ENCODE results near the gene ABCA12.

- TF ChIP-seq, protein P1, sequence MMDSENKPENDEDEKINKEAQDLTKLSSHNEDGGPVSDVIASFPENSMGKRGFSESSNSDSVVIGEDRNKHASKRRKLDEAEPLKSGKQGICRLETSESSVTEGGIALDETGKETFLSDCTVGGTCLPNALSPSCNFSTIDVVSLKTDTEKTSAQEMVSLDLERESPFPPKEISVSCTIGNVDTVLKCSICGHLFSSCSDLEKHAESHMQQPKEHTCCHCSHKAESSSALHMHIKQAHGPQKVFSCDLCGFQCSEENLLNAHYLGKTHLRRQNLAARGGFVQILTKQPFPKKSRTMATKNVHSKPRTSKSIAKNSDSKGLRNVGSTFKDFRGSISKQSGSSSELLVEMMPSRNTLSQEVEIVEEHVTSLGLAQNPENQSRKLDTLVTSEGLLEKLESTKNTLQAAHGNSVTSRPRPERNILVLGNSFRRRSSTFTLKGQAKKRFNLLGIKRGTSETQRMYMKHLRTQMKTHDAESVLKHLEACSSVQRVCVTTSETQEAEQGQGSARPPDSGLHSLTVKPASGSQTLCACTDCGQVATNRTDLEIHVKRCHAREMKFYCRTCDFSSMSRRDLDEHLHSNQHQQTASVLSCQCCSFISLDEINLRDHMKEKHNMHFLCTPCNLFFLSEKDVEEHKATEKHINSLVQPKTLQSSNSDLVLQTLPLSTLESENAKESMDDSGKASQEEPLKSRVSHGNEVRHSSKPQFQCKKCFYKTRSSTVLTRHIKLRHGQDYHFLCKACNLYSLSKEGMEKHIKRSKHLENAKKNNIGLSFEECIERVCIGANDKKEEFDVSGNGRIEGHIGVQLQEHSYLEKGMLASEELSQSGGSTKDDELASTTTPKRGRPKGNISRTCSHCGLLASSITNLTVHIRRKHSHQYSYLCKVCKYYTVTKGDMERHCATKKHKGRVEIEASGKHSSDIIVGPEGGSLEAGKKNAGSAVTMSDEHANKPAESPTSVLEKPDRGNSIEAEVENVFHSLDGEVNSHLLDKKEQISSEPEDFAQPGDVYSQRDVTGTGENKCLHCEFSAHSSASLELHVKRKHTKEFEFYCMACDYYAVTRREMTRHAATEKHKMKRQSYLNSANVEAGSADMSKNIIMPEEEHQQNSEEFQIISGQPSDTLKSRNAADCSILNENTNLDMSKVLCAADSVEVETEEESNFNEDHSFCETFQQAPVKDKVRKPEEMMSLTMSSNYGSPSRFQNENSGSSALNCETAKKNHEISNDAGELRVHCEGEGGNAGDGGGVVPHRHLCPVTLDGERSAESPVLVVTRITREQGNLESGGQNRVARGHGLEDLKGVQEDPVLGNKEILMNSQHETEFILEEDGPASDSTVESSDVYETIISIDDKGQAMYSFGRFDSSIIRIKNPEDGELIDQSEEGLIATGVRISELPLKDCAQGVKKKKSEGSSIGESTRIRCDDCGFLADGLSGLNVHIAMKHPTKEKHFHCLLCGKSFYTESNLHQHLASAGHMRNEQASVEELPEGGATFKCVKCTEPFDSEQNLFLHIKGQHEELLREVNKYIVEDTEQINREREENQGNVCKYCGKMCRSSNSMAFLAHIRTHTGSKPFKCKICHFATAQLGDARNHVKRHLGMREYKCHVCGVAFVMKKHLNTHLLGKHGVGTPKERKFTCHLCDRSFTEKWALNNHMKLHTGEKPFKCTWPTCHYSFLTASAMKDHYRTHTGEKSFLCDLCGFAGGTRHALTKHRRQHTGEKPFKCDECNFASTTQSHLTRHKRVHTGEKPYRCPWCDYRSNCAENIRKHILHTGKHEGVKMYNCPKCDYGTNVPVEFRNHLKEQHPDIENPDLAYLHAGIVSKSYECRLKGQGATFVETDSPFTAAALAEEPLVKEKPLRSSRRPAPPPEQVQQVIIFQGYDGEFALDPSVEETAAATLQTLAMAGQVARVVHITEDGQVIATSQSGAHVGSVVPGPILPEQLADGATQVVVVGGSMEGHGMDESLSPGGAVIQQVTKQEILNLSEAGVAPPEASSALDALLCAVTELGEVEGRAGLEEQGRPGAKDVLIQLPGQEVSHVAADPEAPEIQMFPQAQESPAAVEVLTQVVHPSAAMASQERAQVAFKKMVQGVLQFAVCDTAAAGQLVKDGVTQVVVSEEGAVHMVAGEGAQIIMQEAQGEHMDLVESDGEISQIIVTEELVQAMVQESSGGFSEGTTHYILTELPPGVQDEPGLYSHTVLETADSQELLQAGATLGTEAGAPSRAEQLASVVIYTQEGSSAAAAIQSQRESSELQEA (CRISPR knock-in tag; IDR thresholded peaks at IDR 0.05; ENCODE audit: not compliant biosample characterization), result no peak
- TF ChIP-seq, protein P2, sequence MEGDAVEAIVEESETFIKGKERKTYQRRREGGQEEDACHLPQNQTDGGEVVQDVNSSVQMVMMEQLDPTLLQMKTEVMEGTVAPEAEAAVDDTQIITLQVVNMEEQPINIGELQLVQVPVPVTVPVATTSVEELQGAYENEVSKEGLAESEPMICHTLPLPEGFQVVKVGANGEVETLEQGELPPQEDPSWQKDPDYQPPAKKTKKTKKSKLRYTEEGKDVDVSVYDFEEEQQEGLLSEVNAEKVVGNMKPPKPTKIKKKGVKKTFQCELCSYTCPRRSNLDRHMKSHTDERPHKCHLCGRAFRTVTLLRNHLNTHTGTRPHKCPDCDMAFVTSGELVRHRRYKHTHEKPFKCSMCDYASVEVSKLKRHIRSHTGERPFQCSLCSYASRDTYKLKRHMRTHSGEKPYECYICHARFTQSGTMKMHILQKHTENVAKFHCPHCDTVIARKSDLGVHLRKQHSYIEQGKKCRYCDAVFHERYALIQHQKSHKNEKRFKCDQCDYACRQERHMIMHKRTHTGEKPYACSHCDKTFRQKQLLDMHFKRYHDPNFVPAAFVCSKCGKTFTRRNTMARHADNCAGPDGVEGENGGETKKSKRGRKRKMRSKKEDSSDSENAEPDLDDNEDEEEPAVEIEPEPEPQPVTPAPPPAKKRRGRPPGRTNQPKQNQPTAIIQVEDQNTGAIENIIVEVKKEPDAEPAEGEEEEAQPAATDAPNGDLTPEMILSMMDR (CRISPR knock-in tag; IDR thresholded peaks at IDR 0.05), result peak; percentile 74
- TF ChIP-seq ETV6 (CRISPR knock-in tag; conservative IDR thresholded peaks at IDR 0.05), result no peak
- TF ChIP-seq MIXL1 (CRISPR knock-in tag; IDR thresholded peaks at IDR 0.05), result no peak
- TF ChIP-seq, protein P3, sequence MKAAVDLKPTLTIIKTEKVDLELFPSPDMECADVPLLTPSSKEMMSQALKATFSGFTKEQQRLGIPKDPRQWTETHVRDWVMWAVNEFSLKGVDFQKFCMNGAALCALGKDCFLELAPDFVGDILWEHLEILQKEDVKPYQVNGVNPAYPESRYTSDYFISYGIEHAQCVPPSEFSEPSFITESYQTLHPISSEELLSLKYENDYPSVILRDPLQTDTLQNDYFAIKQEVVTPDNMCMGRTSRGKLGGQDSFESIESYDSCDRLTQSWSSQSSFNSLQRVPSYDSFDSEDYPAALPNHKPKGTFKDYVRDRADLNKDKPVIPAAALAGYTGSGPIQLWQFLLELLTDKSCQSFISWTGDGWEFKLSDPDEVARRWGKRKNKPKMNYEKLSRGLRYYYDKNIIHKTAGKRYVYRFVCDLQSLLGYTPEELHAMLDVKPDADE (CRISPR knock-in tag; IDR thresholded peaks at IDR 0.05), result no peak
- TF ChIP-seq TBL1XR1 (IDR thresholded peaks at IDR 0.05; ENCODE audit: borderline replicate concordance, low read length, partially characterized antibody), result peak; percentile 23
- no peak for TF ChIP-seq KDM3A (CRISPR knock-in tag; IDR thresholded peaks at IDR 0.05; ENCODE audit: low read depth)
- no peak for TF ChIP-seq SAFB2 (CRISPR knock-in tag; IDR thresholded peaks at IDR 0.05; ENCODE audit: borderline replicate concordance, low read depth)
- TF ChIP-seq GABPA (IDR thresholded peaks at IDR 0.05; ENCODE audit: low read depth, low read length), result no peak
- no peak for TF ChIP-seq GABPA (CRISPR knock-in tag; IDR thresholded peaks at IDR 0.05; ENCODE audit: low read depth)
- no peak for TF ChIP-seq ZNF652 (CRISPR knock-in tag; IDR thresholded peaks at IDR 0.05; ENCODE audit: borderline replicate concordance, low read depth)
- no peak for TF ChIP-seq GABPB1 (CRISPR knock-in tag; IDR thresholded peaks at IDR 0.05)
- no peak for TF ChIP-seq KAT8 (CRISPR knock-in tag; IDR thresholded peaks at IDR 0.05)
- TF ChIP-seq ZNF660 (CRISPR knock-in tag; IDR thresholded peaks at IDR 0.05; ENCODE audit: borderline replicate concordance, low read depth), result no peak
These were observed 135.9 kb downstream of the ABCA12 start for GRCh38 chr2:215002500-215002899.

All from HepG2 (cell line).